ENCODE measurements around the gene MCTP1.

The MCTP1 gene

DNA sequence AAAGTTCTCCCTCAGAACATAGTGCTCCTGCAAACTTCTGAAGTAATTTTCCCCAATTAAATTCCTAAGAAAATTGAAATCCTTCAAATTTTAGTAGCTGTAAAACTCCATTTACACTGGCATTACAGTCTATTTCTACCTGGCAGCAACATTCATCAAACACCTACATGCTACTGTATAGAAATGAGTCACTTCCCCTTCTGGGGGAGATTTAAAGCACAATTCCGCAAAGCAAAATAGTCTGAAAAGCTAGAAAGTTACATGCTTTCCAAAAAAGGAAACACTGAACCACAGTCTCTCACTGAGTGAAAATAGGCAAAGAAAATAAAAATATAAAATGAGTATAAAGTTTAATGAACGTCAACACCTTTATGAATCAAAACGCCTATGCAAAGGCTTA, 43.3 kb downstream of the MCTP1 start:
- DNase-seq (ENCODE audit: extremely low spot score), result no peak
- CTCF ChIA-PET, result interaction anchor here (0.7 kb wide), 1 partner anchor 824 kb away, joined by 5 read pairs; no protein-coding TSS in a partner anchor
- TF ChIP-seq FOXM1 (IDR thresholded peaks at IDR 0.05; ENCODE audit: borderline replicate concordance) (no peak), FOXK2 (IDR thresholded peaks at IDR 0.05) (no peak), HDGF (IDR thresholded peaks at IDR 0.05; ENCODE audit: borderline replicate concordance) (no peak), LEF1 (IDR thresholded peaks at IDR 0.05; ENCODE audit: borderline replicate concordance) (no peak)
- POLR2A ChIA-PET, result no interaction called here

DNA sequence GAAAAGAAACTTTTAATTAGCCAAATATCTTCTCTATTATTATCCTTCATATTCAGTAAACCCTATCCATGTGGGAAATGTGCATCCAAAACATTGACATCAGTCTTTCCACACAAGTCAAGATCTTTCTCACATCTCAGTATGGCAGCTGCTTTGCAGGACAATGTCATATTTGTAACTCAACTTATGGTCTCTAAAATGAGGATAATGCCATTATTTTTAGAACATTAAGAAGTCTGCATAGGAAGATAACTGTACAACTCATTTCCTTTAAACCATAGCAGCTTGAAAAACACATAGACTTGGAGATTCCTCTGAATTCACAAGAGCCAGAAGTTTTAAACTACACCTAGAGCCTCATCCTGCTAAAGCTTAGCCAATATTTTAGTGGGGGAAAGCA, 43.7 kb downstream of the MCTP1 start:
- CTCF ChIA-PET, result interaction anchor here (0.7 kb wide), 1 partner anchor 823 kb away, joined by 5 read pairs; no protein-coding TSS in a partner anchor
- TF ChIP-seq BHLHE40 (IDR thresholded peaks at IDR 0.05; ENCODE audit: borderline replicate concordance), result no peak
- no peak for TF ChIP-seq TARDBP (IDR thresholded peaks at IDR 0.05)
- TF ChIP-seq FOXM1 (IDR thresholded peaks at IDR 0.05; ENCODE audit: borderline replicate concordance), result no peak
- no peak for TF ChIP-seq SP1 (IDR thresholded peaks at IDR 0.05)
- no peak for TF ChIP-seq HDGF (IDR thresholded peaks at IDR 0.05; ENCODE audit: borderline replicate concordance)
- no peak for TF ChIP-seq CTBP1 (IDR thresholded peaks at IDR 0.05; ENCODE audit: borderline replicate concordance)
- no peak for TF ChIP-seq FOXK2 (IDR thresholded peaks at IDR 0.05)
- TF ChIP-seq NFRKB (IDR thresholded peaks at IDR 0.05), result no peak
- no peak for TF ChIP-seq SUZ12 (IDR thresholded peaks at IDR 0.05)
- TF ChIP-seq LEF1 (IDR thresholded peaks at IDR 0.05; ENCODE audit: borderline replicate concordance), result no peak
- TF ChIP-seq ELF4 (IDR thresholded peaks at IDR 0.05), result no peak
- POLR2A ChIA-PET, result no interaction called here
- no peak for DNase-seq (ENCODE audit: extremely low spot score)

DNA sequence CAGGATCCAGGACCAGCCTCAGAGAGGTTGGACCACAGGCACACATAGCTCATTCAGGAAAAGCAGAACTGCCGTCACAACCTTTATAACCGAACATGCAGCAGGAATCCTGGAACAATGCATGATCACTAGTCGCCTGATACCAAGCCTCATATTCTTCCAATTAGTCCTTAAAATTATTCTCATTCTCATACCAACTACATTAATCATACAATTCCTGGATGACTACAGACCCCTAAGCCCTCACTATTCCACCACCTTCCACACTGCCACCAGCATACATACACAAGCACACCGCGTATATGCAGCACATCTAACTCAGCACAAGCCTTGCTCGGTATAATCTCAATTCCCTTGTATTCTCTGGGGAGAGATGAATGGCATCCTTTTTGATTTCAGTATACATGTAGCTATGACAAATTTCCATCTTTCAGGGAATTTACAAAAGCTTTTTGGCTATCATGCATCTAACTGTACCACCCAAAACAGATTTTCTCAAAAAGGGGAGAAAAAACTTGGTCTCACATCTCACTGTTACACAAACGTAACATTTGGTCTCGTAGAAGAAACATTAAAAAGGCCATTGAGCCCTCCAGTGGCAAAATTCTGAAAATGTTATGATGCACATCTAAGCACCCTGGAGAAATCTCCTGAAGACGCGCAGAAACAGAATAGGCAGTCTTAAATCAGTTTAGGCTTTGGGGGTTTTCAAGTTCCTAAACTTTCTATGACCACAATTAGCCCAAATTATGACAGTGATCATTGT, 46.2 kb downstream of the MCTP1 start:
- CTCF ChIA-PET, result no interaction called here
- TF ChIP-seq FOXK2 (IDR thresholded peaks at IDR 0.05) (no peak), TARDBP (IDR thresholded peaks at IDR 0.05) (no peak), BHLHE40 (IDR thresholded peaks at IDR 0.05; ENCODE audit: borderline replicate concordance) (no peak), SUZ12 (IDR thresholded peaks at IDR 0.05) (no peak), FOXM1 (IDR thresholded peaks at IDR 0.05; ENCODE audit: borderline replicate concordance) (no peak), ZNF384 (IDR thresholded peaks at IDR 0.05) (no peak), LEF1 (IDR thresholded peaks at IDR 0.05; ENCODE audit: borderline replicate concordance) (no peak), ELF4 (IDR thresholded peaks at IDR 0.05) (no peak), CTBP1 (IDR thresholded peaks at IDR 0.05; ENCODE audit: borderline replicate concordance) (no peak), ARNT (IDR thresholded peaks at IDR 0.05) (no peak), HDGF (IDR thresholded peaks at IDR 0.05; ENCODE audit: borderline replicate concordance) (no peak), NFRKB (IDR thresholded peaks at IDR 0.05) (no peak), FOXA1 (IDR thresholded peaks at IDR 0.05) (no peak), SP1 (IDR thresholded peaks at IDR 0.05) (no peak), L3MBTL2 (conservative IDR thresholded peaks at IDR 0.05) (no peak)
- TF ChIP-seq, protein P1, sequence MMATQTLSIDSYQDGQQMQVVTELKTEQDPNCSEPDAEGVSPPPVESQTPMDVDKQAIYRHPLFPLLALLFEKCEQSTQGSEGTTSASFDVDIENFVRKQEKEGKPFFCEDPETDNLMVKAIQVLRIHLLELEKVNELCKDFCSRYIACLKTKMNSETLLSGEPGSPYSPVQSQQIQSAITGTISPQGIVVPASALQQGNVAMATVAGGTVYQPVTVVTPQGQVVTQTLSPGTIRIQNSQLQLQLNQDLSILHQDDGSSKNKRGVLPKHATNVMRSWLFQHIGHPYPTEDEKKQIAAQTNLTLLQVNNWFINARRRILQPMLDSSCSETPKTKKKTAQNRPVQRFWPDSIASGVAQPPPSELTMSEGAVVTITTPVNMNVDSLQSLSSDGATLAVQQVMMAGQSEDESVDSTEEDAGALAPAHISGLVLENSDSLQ (IDR thresholded peaks at IDR 0.05), result no peak
- POLR2A ChIA-PET, result no interaction called here
- no peak for DNase-seq (ENCODE audit: extremely low spot score)

DNA sequence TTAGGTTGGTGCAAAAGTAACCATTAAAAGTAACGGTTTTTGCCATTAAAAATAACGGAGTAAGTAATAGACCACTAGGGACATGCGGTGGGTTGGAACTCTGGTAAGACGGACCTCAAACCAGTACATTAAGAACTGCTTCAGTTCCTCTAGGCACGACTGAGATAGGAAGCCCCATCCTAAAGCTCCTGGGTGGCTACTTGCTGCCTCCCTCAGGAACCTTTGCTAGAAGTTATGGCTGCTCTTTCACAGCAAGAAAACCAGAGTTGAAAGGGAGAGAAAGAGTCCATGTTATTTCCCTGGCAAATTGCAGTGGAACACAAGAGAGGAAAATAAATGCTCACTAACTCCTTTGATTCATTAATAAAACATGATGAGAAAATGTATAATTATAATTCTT, 47.6 kb downstream of the MCTP1 start:
- TF ChIP-seq FOXK2 (IDR thresholded peaks at IDR 0.05) (no peak), BHLHE40 (IDR thresholded peaks at IDR 0.05; ENCODE audit: borderline replicate concordance) (no peak), LEF1 (IDR thresholded peaks at IDR 0.05; ENCODE audit: borderline replicate concordance) (no peak), TARDBP (IDR thresholded peaks at IDR 0.05) (no peak), FOXA1 (IDR thresholded peaks at IDR 0.05) (no peak), ELF4 (IDR thresholded peaks at IDR 0.05) (no peak), ZNF384 (IDR thresholded peaks at IDR 0.05) (no peak), SUZ12 (IDR thresholded peaks at IDR 0.05) (no peak), NFRKB (IDR thresholded peaks at IDR 0.05) (no peak), CTBP1 (IDR thresholded peaks at IDR 0.05; ENCODE audit: borderline replicate concordance) (no peak), ARNT (IDR thresholded peaks at IDR 0.05) (no peak), FOXM1 (IDR thresholded peaks at IDR 0.05; ENCODE audit: borderline replicate concordance) (no peak), HDGF (IDR thresholded peaks at IDR 0.05; ENCODE audit: borderline replicate concordance) (no peak), SP1 (IDR thresholded peaks at IDR 0.05) (no peak), L3MBTL2 (conservative IDR thresholded peaks at IDR 0.05) (no peak)
- TF ChIP-seq, protein P1 (IDR thresholded peaks at IDR 0.05), result no peak
- CTCF ChIA-PET, result no interaction called here
- POLR2A ChIA-PET, result no interaction called here
- no peak for DNase-seq (ENCODE audit: extremely low spot score)

DNA sequence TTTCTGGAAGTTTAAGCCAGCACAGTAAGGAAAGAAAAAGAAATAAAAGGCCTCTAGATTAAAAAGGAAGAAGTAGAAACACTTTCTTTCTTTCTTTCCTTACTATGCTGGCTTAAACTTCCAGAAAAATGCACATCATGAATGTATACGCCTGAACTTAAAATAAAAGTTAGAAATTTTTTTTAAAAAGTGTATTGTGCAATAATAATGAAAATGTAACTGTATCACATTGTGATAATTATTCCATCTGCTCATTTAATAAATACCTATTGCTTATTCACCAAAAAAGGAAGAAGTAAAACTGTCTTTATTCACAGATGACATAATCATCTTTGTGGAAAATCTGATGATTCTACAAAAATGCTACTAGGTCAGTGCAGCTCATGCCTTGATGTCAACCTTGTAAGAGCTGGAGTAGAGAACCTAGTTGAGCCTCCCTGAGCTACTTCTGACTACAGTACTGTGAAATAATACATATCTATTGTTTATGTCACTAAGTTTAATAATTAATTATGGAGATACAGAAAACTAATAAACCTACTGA, 49.4 kb downstream of the MCTP1 start:
- DNase-seq (ENCODE audit: extremely low spot score), result no peak
- POLR2A ChIA-PET, result no interaction called here
- TF ChIP-seq SP1 (IDR thresholded peaks at IDR 0.05) (no peak), FOXM1 (IDR thresholded peaks at IDR 0.05; ENCODE audit: borderline replicate concordance) (no peak), ELF4 (IDR thresholded peaks at IDR 0.05) (no peak), LEF1 (IDR thresholded peaks at IDR 0.05; ENCODE audit: borderline replicate concordance) (no peak), TARDBP (IDR thresholded peaks at IDR 0.05) (no peak), ARNT (IDR thresholded peaks at IDR 0.05) (no peak)
- CTCF ChIA-PET, result no interaction called here

DNA sequence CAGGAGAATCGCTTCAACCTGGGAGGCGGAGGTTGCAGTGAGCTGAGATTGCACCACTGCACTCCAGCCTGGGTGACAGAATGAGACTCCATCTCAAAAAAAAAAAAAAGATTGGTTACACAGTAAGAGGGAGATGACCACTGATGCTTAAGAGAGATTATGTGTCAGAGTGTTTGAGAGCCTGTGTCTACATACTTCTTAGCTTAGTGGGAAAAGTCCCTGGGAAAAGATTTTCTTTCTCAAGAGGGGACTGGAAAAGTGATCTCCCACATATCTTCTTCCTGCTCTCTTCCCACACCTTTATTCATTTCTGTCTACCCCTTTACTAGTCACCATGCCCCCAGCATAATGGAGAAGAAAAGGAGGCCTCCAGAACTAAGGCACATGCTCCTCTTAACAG, 55.2 kb downstream of the MCTP1 start:
- POLR2A ChIA-PET, result no interaction called here
- CTCF ChIA-PET, result no interaction called here
- no peak for TF ChIP-seq HDGF (IDR thresholded peaks at IDR 0.05; ENCODE audit: borderline replicate concordance)
- TF ChIP-seq L3MBTL2 (conservative IDR thresholded peaks at IDR 0.05), result no peak
- TF ChIP-seq NFRKB (IDR thresholded peaks at IDR 0.05), result no peak
- TF ChIP-seq ZNF384 (IDR thresholded peaks at IDR 0.05), result no peak
- no peak for TF ChIP-seq SP1 (IDR thresholded peaks at IDR 0.05)
- no peak for TF ChIP-seq FOXM1 (IDR thresholded peaks at IDR 0.05; ENCODE audit: borderline replicate concordance)
- TF ChIP-seq TARDBP (IDR thresholded peaks at IDR 0.05), result no peak
- TF ChIP-seq ARNT (IDR thresholded peaks at IDR 0.05), result no peak
- TF ChIP-seq FOXK2 (IDR thresholded peaks at IDR 0.05), result no peak
- no peak for TF ChIP-seq ELF4 (IDR thresholded peaks at IDR 0.05)
- no peak for TF ChIP-seq SUZ12 (IDR thresholded peaks at IDR 0.05)
- TF ChIP-seq CTBP1 (IDR thresholded peaks at IDR 0.05; ENCODE audit: borderline replicate concordance), result no peak
- TF ChIP-seq, protein P1 (IDR thresholded peaks at IDR 0.05), result no peak
- no peak for TF ChIP-seq BHLHE40 (IDR thresholded peaks at IDR 0.05; ENCODE audit: borderline replicate concordance)
- TF ChIP-seq FOXA1 (IDR thresholded peaks at IDR 0.05), result no peak
- TF ChIP-seq LEF1 (IDR thresholded peaks at IDR 0.05; ENCODE audit: borderline replicate concordance), result no peak
- no peak for DNase-seq (ENCODE audit: extremely low spot score)
